PC-3 (cell line): ENCODE results near the gene TRIM71.

Experiments used
- EZH2 ChIP-seq: fragments of 300-600 bp; sonication (generic); IDR thresholded peaks from one replicate; pipeline ENCODE4 v1.6.1; 2017; ENCODE audit warnings: antibody characterized with exemption, mild to moderate bottlenecking, low read length; ENCODE audit not compliant: unreplicated experiment
- EZH2phosphoT487 ChIP-seq: fragments of 300-600 bp; sonication (generic); IDR thresholded peaks from 2 replicates; pipeline ENCODE4 v1.6.1; 2018; ENCODE audit warnings: mild to moderate bottlenecking, antibody characterized with exemption, low read length, borderline replicate concordance
- TF ChIP-seq, protein P1 (sequence below): fragments of 300-600 bp; sonication (generic); conservative IDR thresholded peaks from 2 replicates; pipeline ENCODE4 v1.5.1; 2017; ENCODE audit warnings: antibody characterized with exemption, low read depth, mild to moderate bottlenecking, low read length

DNA sequence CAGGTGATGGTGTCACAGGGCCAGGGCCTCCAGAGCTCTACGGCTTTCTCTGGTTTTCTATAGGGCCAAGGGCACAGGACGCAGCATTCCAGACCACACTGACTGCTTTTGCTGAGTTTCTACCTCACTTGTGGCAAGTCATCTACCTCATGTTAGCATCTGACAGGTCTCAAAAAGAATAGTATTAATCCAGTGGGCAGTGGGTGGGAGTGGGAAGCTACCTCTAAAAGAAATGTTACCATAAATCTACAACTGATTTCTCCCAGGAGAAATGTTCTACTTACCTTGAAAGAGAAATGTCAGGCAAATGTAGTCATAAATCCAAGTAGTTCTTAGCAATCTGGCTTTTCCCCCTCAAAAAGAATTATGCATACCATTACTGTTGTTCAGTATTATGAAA is 77.9 kb downstream of the TRIM71 start:
- TF ChIP-seq, protein P1, sequence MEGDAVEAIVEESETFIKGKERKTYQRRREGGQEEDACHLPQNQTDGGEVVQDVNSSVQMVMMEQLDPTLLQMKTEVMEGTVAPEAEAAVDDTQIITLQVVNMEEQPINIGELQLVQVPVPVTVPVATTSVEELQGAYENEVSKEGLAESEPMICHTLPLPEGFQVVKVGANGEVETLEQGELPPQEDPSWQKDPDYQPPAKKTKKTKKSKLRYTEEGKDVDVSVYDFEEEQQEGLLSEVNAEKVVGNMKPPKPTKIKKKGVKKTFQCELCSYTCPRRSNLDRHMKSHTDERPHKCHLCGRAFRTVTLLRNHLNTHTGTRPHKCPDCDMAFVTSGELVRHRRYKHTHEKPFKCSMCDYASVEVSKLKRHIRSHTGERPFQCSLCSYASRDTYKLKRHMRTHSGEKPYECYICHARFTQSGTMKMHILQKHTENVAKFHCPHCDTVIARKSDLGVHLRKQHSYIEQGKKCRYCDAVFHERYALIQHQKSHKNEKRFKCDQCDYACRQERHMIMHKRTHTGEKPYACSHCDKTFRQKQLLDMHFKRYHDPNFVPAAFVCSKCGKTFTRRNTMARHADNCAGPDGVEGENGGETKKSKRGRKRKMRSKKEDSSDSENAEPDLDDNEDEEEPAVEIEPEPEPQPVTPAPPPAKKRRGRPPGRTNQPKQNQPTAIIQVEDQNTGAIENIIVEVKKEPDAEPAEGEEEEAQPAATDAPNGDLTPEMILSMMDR = no peak
- TF ChIP-seq EZH2 (no peak), EZH2phosphoT487 (no peak)
